ENCODE results near the gene CRTAC1.

DNA sequence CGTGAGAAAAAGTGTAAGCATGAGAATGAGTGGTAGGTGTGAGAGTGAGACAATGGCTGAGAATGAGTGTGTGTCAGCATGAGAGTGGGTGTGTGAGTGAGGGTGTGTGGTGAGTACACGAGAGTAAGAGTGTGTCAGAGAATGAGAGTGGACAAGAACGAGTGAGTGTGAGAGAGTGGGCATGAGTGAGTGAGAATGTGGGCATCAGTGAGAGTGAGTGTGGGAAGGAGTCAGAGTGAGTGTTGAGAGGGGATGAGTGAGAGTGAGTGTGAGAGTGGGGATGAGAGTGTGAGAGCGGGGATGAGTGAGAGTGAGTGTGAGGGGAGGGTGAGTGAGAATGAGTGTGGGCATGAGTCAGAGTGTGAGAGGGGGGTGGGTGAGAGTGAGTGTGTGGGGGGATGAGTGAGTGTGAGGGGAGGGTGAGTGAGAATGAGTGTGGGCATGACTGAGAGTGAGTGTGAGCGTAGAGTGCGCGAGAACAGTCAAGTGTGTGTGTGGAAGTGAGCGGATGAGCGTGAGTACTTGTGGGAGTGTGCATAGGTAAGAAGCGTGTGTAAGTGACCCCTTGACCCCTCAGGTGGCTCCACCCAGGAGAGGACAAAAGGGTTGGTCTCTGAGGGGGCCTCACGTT, 105.0 kb downstream of the CRTAC1 start:
- no peak for TF ChIP-seq CTCF (optimal IDR thresholded peaks at IDR 0.05 in 1 of 3, IDR thresholded peaks at IDR 0.05 in 1 of 3, conservative IDR thresholded peaks at IDR 0.05 in 1 of 3; ENCODE audit: extremely low read depth in 1 of 3, insufficient read depth in 2 of 3, low read length in 3 of 3)
- no peak for TF ChIP-seq EZH2 (IDR thresholded peaks at IDR 0.05; ENCODE audit: low read length)

All from keratinocyte (primary cell).